Dermis blood vessel endothelial cell (primary cell): ENCODE results near the gene FBXL19. TPM values are rescaled to one million over a fixed set of nuclear protein-coding genes. Genes with fewer than 3 reads are reported as not detected.
"Not testable (repeated sequence)": the region's sequence is repeated elsewhere in the genome, so short reads cannot be mapped to it uniquely, and the experiment has no call there.

Source experiments
- DNase-seq: peaks from one replicate; pipeline ENCODE4 v3.0.0; 2010
- total RNA-seq: library from RNA; depleted of rRNA; stranded (reverse); fragments of >200 nt; gene quantifications from 2 replicates; pipeline ENCODE4 v1.2.3, GENCODE V29; 2014

The FBXL19 gene
- total RNA-seq, 1 donor from 2014 or later = 21.8 TPM

DNA sequence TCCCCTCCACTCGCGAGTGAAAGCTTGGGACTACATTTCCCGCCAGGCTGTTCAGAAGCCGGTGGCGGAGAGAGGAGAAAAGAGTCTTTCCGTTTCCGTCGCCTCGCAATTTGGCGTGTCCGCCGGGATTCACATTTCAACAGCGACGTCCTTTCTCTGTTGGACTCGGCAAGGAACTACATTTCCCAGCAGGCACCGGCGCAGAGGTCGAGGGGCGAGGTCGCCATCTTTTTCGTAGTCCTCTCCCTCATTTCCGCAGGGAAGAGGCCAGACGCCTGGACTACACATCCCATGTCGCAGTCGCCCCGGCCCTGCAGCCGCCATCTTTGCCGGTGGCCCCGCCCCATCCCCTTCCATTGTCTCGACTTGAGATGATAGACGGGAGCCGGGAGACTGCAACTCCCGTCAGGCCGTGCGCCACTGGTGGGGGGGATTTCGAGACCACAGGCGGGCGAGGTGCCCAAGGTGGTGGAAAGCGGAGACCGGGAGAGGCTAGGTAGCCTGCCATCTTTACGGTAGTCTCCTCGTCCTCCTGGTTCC lies 882 bp upstream of the FBXL19 start:
- DNase-seq = peak; percentile 100

DNA sequence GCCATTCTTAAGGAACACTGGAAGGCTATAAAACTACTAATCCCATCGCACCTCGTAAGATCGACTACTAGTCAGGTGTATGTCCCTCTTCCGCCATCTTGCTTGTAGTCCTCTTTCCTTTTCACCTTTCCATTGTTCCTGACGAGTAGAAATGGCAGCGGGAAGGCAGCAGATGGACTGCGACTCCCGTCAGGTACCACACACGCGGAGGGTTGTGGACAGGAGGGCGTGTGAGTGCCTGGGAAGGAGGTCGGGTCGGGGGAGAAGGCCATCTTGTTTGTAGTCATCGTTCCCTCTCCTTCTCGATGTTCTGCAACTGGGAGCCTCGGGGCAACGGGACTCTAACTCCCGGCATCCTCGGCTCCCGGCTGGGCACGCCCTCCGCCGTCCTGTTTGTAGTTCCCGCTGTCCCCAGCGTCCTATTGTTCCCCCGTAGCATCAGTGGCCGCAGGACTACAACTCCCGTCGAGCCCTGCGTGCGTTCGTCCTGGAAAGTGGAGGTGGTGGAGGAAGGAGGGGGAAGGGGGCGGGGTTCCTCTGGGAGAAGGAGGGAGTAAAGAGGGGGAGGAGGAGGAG lies 324 bp upstream of the FBXL19 start:
- DNase-seq = peak; percentile 100

DNA sequence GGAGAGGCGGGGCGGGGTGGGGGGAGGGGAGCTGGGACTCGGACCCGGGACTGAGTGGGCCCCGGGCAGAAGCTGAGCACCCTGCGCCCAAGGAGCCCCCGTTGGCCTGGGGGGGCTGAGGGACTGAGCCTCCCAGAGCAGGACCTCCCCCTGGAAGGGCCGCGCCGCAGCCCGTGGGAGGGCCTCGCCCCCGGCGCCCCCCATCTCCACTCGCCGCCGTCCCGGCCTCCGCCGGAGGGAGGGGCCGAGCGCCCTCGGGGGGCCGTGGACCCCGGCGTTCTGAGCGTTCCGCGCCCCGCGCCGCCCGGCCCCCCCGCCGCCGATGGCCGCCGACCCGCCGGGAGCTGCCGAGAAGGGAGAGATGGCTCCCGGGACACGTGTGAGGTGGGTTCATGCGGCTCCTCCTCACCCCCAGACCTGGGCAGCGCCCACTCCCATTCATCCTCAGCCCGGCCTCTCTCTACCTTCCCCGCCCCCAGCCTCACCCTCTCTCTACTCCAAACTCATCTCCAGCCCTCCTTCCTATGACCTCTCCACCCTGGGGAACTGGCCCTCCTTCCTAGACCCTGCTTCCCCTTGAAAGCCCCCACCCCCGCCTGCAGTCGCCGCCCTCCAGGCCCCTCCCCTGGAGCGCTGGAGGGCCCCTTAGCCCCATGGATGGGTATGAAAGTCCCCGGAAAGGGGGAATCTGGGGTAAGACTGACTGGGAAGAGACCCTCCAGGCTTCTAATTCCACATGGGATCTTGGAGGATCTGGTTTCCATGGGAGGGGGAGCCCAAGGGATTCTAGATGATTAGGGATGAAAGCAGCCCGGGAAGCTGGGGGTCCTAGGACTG lies 922 bp downstream of the FBXL19 start:
- DNase-seq = no peak

DNA sequence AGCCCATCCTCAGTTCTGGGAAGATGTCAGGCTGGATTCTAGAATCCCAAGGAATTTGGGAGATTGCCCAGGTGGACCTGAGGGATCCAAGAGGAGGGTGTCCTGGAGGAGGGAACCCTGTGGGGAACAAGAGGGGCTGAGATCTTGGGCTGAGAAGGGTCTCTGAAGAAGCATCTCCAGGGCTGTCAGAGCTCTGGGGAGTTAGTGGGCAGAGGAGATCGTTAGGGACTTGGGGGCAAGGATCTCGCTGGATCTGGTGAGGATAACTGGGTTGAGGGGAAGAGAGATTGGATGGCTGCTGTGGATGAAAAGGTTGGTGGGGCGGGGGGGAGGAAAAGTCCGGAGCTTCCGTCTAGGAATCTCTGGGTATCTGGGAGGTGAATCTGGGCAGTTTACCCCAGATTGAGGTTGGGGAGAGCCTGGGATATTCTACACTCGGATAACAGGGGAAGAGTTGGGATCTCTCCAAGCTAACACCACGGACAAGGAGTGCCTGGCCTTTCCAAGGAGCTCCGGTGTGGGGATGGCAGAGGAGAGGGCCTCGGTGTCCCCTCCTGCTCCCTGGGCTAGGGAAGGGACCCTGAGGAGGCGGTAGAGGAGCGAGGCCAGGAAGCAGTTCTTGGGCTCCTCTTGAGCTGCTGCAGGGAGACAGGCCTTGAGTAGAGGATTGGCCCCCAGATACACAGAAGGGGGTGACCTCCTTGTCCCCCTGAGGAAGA lies 1.7 kb downstream of the FBXL19 start:
- DNase-seq = no peak

DNA sequence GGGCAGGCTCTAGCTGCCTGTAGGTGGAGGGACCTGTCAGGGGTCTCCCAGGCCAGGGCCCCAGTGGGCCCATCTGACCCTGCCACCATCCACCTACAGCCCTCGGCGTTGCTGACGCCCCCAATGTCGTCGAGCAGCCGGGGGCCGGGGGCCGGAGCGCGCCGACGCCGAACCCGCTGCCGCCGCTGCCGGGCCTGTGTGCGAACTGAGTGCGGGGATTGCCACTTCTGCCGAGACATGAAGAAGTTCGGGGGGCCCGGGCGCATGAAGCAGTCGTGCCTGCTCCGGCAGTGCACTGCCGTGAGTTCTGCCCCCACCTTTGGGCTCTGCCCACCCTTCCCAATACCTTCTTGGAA lies 2.2 kb downstream of the FBXL19 start:
- no peak for DNase-seq

DNA sequence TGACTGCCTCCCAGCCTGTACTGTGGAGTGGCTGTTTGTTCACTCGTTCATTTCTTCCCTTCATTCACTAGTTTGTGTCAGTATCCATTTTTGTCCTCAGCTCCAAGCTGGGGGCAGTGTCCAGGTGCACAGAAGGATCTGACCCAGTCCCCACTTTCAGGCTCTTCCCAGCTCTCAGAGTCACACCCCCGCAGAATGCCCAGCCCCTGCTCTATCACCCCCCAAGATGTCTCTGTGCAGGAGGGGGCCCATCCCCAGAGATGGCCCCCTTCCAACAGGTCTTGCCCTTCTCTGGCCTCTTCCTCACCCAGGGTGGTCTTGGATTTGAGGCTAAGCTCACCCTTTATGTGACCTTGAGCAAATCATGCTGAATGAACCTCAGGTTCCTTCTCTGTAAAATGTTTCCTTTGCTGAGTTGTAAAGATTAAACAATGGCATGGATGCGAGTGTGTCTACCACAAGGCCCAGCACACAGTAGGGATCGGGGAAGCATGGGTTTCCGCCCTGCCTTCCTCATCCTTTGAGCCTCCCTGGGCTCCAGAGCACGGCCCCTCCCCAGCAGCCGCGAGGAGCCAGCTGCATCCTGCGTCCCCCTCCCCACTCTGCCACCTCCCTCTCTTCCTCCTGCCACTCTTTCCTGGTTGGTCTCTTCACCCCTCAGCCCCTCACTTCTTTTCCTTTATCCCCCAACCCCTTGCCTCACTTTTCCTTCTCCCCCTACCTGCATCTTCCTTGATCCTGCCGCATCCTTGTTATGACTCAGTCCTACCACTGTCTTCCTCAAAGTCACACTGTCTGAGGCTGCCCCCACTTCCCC lies 2.8 kb downstream of the FBXL19 start:
- no peak for DNase-seq

DNA sequence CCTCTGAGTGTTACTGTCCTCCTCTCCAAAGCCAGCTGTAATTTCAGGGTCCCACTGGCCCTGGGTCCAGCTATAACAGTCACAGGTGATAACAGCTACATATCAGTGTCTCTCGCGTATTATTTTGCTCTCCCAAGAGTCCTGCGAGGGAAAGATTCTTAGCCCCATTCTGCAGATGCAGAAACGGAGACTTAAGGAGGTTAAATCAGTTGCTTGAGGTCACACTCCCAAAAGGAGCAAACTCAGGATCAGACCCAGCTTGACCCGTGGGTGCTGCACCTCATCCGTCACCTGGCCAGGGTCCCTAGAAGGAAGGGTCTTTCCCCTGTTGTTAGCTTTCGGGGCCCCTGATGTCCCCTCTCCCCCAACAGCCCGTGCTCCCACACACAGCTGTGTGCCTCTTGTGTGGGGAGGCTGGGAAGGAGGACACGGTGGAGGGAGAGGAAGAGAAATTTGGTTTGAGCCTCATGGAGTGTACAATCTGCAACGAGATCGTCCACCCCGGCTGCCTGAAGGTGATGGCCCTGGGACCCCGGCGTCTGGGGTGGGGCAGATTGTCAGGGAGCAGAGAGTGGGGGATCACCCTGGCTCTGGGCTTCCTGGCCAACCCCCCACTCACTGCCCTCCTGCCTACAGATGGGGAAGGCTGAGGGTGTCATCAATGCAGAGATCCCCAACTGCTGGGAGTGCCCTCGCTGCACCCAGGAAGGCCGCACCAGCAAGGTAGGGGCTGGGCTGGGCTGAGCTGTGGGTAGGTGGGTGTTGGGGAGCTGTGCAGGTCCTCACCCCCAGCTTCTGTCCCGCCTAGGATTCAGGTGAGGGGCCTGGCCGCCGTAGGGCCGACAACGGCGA lies 3.8 kb downstream of the FBXL19 start:
- DNase-seq = no peak

DNA sequence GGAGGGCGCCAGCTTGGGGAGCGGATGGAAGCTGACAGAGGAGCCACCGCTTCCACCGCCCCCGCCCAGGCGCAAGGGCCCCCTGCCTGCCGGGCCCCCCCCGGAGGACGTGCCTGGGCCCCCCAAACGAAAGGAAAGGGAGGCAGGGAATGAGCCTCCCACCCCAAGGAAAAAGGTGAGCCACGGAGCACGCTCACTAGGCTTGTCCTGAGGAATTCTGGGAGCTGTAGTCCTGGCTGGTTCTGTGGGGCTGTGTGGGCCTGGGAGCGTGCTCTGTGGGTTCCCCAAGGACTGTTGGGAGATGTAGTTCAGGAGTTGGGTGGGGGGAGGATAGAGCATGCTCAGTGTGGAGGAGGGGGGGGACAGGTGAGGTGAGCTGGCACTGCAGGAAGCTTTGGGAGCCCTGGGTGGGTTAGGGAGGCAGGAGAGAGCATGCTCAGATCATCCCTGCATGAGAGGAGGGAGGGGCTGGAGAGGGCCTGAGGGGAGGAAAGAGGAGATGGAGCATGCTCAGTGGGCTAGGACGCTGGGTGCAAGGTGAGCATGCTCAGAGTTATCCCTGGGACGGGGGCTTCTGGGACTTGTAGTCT lies 4.5 kb downstream of the FBXL19 start:
- peak; percentile 56 for DNase-seq

DNA sequence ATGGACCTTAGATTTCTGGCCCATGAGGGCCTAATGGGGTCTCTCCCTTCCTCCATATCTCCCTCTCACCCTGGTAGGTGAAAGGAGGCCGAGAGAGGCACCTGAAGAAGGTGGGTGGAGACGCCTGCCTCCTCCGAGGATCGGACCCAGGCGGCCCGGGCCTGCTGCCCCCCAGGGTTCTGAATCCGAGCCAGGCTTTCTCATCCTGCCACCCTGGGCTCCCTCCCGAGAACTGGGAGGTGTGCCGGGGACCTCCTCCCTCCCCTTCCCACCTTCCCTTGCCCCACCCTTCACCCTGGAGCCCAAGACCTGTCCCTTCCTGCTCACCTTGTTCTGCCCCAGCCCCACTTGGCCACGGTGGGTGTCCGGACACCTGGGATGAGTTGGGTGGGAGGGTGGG lies 5.0 kb downstream of the FBXL19 start:
- no peak for DNase-seq

DNA sequence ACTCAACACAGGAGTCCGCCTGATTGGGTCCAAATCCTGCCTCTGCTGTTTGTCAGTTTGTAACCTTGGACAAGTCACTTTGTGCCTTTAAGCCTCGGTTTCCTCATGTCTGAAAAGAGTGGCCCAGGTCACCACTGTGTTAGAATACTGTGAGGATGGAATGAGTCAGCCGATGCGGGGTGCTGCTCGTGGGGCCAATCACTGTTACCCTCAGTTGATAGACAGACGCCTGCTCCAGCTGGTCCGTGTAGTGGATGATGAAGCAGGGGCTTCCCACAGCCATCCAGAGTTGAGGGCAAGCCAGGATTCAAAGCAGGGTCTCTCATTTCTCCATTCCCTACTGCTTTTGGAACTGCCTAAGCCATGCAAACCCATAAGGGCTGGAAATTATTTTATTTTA lies 5.8 kb downstream of the FBXL19 start:
- DNase-seq = no peak

DNA sequence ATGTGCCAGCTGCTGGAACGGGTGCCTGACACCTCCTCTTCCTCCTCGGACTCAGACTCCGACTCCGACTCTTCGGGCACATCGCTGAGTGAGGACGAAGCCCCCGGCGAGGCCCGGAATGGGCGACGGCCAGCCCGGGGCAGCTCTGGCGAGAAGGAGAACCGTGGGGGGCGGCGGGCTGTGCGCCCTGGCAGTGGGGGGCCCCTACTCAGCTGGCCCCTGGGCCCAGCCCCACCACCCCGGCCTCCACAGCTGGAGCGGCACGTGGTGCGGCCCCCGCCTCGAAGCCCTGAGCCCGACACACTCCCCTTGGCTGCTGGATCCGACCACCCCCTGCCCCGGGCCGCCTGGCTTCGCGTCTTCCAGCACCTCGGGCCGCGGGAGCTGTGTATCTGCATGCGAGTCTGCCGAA lies 6.8 kb downstream of the FBXL19 start:
- DNase-seq = no peak

DNA sequence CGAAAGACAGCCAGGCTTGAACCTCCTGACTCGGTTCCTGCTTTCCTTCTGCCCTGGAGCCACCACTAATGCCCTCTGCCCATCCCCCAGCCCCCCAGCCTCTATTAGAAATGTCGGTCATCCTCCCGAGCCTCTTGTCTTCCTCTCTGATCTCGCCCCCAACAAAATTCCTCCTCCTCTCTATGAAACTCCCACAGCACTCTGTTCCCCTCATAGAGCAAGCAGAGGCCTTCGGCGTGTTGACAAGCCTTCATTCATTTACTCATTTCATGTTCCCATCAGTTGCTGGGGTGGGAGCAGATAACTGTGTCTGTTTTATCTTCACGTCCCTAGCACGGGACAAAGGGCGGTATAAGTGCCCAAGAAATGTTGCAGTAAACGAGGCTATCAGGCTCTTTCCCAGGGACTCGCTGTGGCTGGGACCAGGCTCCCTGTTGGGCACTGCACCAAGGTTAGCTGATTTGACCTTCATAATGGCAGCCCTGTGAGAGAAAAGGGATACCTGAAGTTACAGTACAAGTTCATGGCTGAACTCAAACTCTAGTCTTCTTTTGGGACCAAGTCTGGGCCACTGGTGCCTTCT lies 7.8 kb downstream of the FBXL19 start:
- no peak for DNase-seq

DNA sequence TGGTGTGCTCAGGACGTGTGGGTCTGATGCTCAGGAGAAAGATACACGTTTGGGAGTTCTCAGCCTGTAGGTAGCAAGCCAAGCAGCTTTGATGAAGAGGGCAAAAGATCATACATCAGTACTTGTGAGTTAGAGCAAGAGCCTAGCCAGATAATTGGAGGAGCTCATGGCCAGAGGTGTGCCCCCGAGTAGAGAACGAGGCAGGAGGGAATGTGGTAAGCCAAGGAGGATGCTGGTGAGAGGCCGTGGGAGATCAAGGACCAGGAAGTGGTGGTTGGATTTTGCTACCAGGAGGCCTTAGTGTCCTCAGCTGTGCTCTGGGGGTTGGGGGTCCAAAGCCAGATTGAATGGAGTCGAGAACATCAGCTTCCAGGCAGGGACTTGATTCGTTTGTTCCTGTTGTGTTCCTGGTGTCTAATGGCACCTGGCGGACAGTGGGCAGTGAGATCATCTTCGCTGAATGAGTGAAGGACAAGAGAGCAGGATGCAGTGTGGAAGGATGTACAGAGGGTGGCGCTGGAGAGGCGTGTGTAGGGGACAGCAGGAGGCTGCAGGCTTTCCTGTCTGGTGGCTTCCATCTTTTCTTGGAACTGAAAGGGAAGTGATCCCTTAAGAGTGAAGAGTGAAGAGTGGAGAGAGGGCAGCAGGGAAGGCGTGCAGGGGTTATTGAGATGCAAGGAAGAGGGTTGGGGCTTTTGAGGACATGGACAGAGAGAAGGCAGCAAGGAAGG lies 11.6 kb downstream of the FBXL19 start:
- DNase-seq = peak; percentile 77

DNA sequence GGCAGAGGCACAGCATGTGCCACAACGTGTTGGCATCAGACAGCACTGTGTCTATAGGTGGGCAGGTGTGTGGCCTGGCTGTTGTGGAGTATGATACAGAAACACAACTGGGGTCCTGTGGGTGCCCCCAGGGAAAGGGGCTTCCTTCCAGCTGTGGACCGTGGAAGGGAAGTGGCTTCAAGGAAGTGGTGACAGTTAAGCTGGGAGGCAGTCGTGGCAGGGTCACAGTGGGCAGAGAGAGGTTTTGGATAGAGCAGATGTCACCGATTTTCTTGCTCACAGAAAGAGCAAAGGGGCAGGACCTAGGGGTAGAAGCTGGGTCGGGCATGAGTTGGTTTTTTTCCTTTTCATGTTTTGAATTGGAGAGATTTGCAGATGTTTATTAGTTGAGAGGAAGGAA lies 14.3 kb downstream of the FBXL19 start:
- no peak for DNase-seq

DNA sequence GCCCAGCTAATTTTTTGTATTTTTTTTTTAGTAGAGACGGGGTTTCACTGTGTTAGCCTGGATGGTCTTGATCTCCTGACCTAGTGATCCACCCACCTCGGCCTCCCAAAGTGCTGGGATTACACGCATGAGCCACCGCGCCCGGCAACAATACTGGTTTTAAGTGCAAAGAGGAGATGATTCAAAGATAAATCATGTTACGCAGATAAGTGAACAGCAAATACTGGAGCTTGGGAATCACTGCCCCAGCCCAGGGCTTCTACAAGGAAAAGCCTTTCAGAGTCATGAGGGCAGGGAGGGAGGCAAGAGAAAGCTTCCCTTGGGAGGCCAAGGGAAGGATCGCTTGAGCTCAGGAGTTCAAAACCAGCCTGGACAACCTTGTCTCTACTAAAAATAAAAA lies 16.2 kb downstream of the FBXL19 start:
- DNase-seq = not testable (repeated sequence)

DNA sequence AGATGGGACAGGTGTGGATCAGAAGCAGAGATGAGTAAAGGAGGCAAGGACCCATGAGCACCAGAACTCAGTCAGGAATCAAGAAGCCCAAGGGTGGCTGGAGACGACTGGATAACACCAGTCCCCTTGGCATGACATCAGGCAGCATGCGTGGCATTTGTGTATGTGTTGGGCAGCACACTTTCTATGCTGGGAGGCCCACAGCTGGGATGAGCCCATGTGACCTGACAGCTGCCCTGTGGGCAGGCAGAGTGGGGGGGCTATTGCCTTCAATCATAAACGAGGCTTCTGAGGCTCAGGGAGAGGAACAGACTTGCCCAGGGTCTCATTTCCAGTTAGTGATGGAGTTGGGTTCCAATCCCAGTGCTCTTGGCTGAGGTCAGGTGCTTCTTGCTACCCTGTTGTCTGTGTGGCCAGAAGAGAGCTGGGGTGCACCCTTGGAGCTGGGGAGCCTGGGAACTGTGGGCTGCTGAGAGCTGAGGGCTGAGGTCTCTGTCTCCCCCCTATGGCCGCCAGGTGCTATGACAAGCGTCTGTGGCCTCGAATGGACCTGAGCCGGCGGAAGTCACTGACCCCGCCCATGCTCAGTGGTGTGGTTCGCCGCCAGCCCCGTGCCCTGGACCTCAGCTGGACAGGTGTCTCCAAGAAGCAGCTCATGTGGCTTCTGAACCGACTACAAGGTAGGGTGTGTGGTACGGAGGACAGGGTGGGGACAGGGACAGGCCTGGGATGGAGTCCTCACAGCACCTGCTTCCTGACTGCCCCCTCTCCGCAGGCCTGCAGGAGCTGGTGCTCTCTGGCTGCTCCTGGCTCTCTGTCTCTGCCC lies 18.4 kb downstream of the FBXL19 start:
- peak; percentile 84 for DNase-seq

DNA sequence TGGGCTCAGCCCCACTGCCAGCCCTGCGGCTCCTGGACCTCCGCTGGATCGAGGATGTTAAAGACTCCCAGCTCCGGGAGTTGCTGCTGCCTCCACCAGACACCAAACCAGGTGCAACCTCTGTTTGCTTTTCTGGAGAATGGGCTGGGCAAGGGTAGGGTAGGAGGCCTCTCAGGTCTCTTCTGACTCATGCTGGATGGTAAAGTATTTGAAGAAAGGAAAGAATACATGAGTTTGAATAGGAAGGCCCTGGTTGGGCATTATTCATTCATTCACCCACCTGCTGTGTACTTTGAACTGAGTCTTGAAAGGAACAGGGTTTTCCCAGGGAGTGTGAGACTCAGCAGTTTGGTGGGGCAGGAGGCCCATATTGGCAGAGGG lies 19.0 kb downstream of the FBXL19 start:
- DNase-seq = no peak

DNA sequence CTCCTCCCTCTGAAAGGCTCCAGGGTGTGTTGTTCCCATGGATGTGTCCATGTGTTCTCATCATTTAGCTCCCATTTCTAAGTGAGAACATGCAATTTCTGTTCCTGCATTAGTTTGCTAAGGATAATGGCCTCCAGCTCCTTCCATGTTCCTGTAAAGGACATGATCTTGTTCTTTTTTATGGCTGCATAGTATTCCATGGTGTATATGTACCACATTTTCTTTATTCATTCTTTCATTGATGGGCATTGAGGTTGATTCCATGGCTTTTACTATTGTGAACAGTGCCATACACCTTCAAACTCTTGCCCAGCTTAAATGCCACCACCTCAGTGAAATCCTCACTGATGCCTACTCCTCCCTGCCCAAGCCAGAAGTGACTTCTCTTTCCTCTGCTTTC lies 21.0 kb downstream of the FBXL19 start:
- DNase-seq = no peak
